Spleen (tissue), 11 donors: ENCODE measurements around the gene ARHGAP19. TPM values are rescaled to one million over a fixed set of nuclear protein-coding genes. Genes with fewer than 3 reads are reported as not detected.
A peak's percentile ranks its signal among the peaks of the same experiment; 100 is the strongest.

Source experiments
- DNase-seq: peaks from one replicate; pipeline ENCODE4 v3.0.0-alpha.2; 2020
- H3K27ac ChIP-seq, 8 donors: fragments of 200-600 bp; sonication (generic) in 7 of 8; 1 replicate in 4 of 8; 2 replicates in 4 of 8; pipeline versions ENCODE4 v1.5.0 to v1.8.0; 2016 to 2021; ENCODE audit warnings: inconsistent platforms in 4 of 8, mild to moderate bottlenecking in 4 of 8, moderate library complexity in 1 of 8
- H3K27me3 ChIP-seq, 7 donors: fragments of 200-600 bp; sonication (generic) in 6 of 7; replicated peaks in 1 of 7; 1 replicate in 4 of 7; 2 replicates in 3 of 7; pipeline versions ENCODE4 v1.5.0 to v1.8.0; 2016 to 2021; ENCODE audit warnings: inconsistent platforms in 3 of 7, mild to moderate bottlenecking in 1 of 7
- H3K36me3 ChIP-seq, 6 donors: fragments of 200-600 bp; sonication (generic) in 5 of 6; 1 replicate in 4 of 6; 2 replicates in 2 of 6; pipeline versions ENCODE4 v1.5.0 to v1.8.0; 2016 to 2021; ENCODE audit warnings: inconsistent platforms in 2 of 6
- H3K4me1 ChIP-seq, 6 donors: fragments of 200-600 bp; sonication (generic) in 5 of 6; 1 replicate in 3 of 6; 2 replicates in 3 of 6; pipeline versions ENCODE4 v1.5.0 to v1.8.0; 2016 to 2021; ENCODE audit warnings: inconsistent platforms in 3 of 6
- H3K4me3 ChIP-seq, 8 donors: fragments of 200-600 bp; sonication (generic) in 7 of 8; 1 replicate in 4 of 8; 2 replicates in 4 of 8; pipeline versions ENCODE4 v1.5.0 to v1.8.0; 2016 to 2021; ENCODE audit warnings: inconsistent platforms in 4 of 8, mild to moderate bottlenecking in 4 of 8, moderate library complexity in 2 of 8
- H3K9me3 ChIP-seq, 8 donors: fragments of 200-600 bp; sonication (generic) in 7 of 8; 1 replicate in 4 of 8; 2 replicates in 4 of 8; pipeline versions ENCODE4 v1.5.0 to v1.8.0; 2016 to 2021; ENCODE audit warnings: inconsistent platforms in 4 of 8
- POLR2A ChIP-seq, 3 donors: fragments of 450-650 bp; IDR thresholded peaks; one replicate each; pipeline ENCODE4 v1.5.1; 2017; ENCODE audit warnings: antibody characterized with exemption in 3 of 3, mild to moderate bottlenecking in 1 of 3
- POLR2AphosphoS5 ChIP-seq, 3 donors: sonication (generic); formaldehyde crosslinking; IDR thresholded peaks; one replicate each; pipeline ENCODE4 v1.5.1; 2017; ENCODE audit warnings: antibody characterized with exemption in 3 of 3
- WGBS, 5 donors: extraction: QIAGEN DNeasy Blood & Tissue Kit in 3 of 5; methylation state at CpG; one replicate each; pipeline versions ENCODE4 v1.1.5 to v1.1.7; 2013 to 2018; 5-methylcytosine and 5-hydroxymethylcytosine counted together
- intact Hi-C: fragments of 100-400 bp; cut with DNase I; formaldehyde crosslinking; loops from one replicate; pipeline ENCODE4 v1.15.0; 2023; ENCODE audit warnings: low total_unique reads
- polyA plus RNA-seq, 3 donors: library from polyadenylated mRNA; stranded (reverse); fragments of 200-250 nt; gene quantifications; one replicate each; pipeline ENCODE4 v1.2.1, GENCODE V29; 2013
- total RNA-seq, 7 donors: library from RNA; depleted of rRNA in 3 of 7; stranded (reverse); fragments of >200 nt in 3 of 7; fragmentation: NEBNext Ultra II Directional in 4 of 7; extraction: Animal tissue kit (Norgen Biotek cat#: 25700) in 4 of 7; gene quantifications; one replicate each; pipeline versions ENCODE4 v1.1.0 to v1.2.1, GENCODE V29; 2016 to 2021
- TF ChIP-seq, protein P1 (sequence below), 11 experiments: fragments of 200-600 bp in 7 of 11; fragments of 450-650 bp in 4 of 11; sonication (generic) in 4 of 11; IDR thresholded peaks in 8 of 11; conservative IDR thresholded peaks in 3 of 11; 1 replicate in 7 of 11; 2 replicates in 4 of 11; pipeline versions ENCODE4 v1.4.0 to v1.8.0; 2016 to 2021; ENCODE audit warnings: antibody characterized with exemption in 11 of 11, inconsistent platforms in 4 of 11, mild to moderate bottlenecking in 1 of 11
- donor health status: healthy with polysubstance abuse.
- donor health status: DM: no; HTN: no; CAD: no; lungs with moderate emphysema.
- donor health status: DM: no; HTN: no; CAD: no.
- donor health status: Bipolar disorder and iron deficiency.
- donor health status: healthy.
- donor health status: DM: no; HTN: no; CAD: no.
- donor health status: DM: yes; HTN: yes; CAD: no.

ARHGAP19 gene
- total and polyA plus RNA-seq, 10 donors = 3.1 to 35.3 (median 25.1) TPM

DNA sequence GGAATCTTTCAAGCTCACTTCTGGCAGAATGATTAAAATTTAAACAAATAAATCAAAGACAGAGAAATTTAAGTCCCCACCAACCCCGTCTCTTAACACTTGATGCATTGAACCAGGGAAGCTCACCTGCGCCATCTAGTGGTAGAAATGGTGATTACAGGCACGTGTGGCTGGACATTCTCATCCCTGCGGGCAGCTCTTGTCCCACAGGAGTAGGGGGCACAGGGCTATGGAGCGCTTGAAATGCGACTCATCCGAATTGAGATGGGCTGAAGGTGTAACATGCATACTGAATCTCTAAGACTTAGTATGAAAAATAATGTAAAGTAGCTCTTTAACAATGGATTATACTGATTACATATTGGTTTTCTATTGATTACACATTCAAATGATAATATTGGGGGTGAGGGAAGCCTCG lies 81.9 kb downstream of the ARHGAP19 start:
- H3K9me3 ChIP-seq = no peaks in the 10 kb centered on the region
- intact Hi-C loops = loop anchor here (2.0 kb wide), 1 partner anchor 138 kb away; no protein-coding TSS in a partner anchor
- TF ChIP-seq, protein P1, sequence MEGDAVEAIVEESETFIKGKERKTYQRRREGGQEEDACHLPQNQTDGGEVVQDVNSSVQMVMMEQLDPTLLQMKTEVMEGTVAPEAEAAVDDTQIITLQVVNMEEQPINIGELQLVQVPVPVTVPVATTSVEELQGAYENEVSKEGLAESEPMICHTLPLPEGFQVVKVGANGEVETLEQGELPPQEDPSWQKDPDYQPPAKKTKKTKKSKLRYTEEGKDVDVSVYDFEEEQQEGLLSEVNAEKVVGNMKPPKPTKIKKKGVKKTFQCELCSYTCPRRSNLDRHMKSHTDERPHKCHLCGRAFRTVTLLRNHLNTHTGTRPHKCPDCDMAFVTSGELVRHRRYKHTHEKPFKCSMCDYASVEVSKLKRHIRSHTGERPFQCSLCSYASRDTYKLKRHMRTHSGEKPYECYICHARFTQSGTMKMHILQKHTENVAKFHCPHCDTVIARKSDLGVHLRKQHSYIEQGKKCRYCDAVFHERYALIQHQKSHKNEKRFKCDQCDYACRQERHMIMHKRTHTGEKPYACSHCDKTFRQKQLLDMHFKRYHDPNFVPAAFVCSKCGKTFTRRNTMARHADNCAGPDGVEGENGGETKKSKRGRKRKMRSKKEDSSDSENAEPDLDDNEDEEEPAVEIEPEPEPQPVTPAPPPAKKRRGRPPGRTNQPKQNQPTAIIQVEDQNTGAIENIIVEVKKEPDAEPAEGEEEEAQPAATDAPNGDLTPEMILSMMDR (IDR thresholded peaks at IDR 0.05 in 8 of 11, conservative IDR thresholded peaks at IDR 0.05 in 3 of 11) = peak; percentile 84 to 96 (median 94)
- no peak for TF ChIP-seq POLR2A (IDR thresholded peaks at IDR 0.05)
- 12 to 18% (median 14%) methylated on average over 8 of the region's 8 CpGs for WGBS, 5 donors
- no peaks in the 10 kb centered on the region for H3K4me1 ChIP-seq
- no peak overlapping the region for H3K4me3 ChIP-seq
- peaks cover 0 to 7% (median 0%) of the 10 kb centered on the region in 7 donors for H3K27me3 ChIP-seq
- no peak overlapping the region for H3K27ac ChIP-seq
- DNase-seq = peak; percentile 80
- H3K36me3 ChIP-seq = no peaks in the 10 kb centered on the region

DNA sequence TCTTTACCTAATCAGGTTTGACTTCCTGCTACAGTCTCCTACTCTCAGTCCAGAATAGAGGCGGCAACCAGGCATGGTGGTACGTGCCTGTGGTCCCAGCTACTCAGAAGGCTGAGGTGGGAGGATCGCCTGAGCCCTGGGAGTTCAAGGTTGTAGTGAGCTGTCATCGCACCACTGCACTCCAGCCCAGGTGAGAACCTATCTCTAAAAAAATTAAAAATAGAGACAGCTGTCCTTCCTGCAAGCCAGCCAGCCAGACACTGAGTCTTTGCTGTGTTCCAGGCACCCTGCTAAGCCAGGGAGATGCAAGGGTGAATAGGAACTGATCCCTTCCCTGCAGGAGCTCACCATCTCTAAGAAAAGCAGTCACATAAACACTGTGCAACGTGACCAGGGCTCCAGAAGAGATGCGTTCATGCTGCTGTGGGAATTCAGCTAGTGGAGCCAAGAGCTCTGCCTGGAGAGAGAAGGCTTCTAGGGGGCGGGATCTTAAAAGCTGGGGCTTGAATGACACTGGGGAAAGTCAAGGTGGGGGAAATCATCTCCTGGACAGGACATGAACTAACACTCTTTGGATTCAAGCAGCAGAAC lies 84.6 kb downstream of the ARHGAP19 start:
- peaks cover 0 to 7% (median 0%) of the 10 kb centered on the region in 7 donors for H3K27me3 ChIP-seq
- DNase-seq = no peak
- H3K4me1 ChIP-seq = no peaks in the 10 kb centered on the region
- intact Hi-C loops = no loop called here
- H3K4me3 ChIP-seq = no peak overlapping the region
- WGBS, 5 donors = 57 to 71% (median 68%) methylated on average over 7 of the region's 7 CpGs
- H3K36me3 ChIP-seq = no peaks in the 10 kb centered on the region
- no peak overlapping the region for H3K27ac ChIP-seq
- TF ChIP-seq POLR2AphosphoS5 (IDR thresholded peaks at IDR 0.05) (no peak), POLR2A (IDR thresholded peaks at IDR 0.05) (no peak)
- TF ChIP-seq, protein P1 (IDR thresholded peaks at IDR 0.05 in 8 of 11, conservative IDR thresholded peaks at IDR 0.05 in 3 of 11) = no peak
- no peaks in the 10 kb centered on the region for H3K9me3 ChIP-seq

DNA sequence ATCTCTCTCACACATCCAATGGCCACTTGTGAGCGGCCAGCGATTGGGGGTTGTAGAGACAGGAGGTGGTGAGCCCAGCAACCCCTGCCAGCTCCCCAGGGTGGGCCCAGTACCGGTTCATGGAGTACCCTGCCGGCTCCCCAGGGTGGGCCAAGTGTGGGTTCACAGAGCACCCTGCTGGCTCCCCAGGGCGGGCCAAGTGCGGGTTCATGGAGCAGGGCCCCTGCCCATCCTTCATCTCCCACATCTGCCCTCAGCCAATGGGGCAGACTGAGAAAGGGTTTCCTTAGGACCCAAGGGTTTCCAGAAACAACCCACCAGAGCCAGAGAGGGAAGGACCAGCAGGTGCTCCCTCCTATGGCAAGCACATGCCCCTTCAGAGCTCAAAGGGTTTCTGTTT lies 85.3 kb downstream of the ARHGAP19 start:
- H3K27ac ChIP-seq = no peak overlapping the region
- WGBS, 5 donors = 86 to 100% (median 93%) methylated on average over 1 to 6 of the region's 6 CpGs
- H3K9me3 ChIP-seq = no peaks in the 10 kb centered on the region
- H3K36me3 ChIP-seq = no peaks in the 10 kb centered on the region
- DNase-seq = no peak
- intact Hi-C loops = no loop called here
- no peak overlapping the region for H3K4me3 ChIP-seq
- no peaks in the 10 kb centered on the region for H3K4me1 ChIP-seq
- peaks cover 0 to 7% (median 0%) of the 10 kb centered on the region in 7 donors for H3K27me3 ChIP-seq
- TF ChIP-seq POLR2AphosphoS5 (IDR thresholded peaks at IDR 0.05) (no peak), POLR2A (IDR thresholded peaks at IDR 0.05) (no peak)
- TF ChIP-seq, protein P1 (IDR thresholded peaks at IDR 0.05 in 8 of 11, conservative IDR thresholded peaks at IDR 0.05 in 3 of 11) = no peak

DNA sequence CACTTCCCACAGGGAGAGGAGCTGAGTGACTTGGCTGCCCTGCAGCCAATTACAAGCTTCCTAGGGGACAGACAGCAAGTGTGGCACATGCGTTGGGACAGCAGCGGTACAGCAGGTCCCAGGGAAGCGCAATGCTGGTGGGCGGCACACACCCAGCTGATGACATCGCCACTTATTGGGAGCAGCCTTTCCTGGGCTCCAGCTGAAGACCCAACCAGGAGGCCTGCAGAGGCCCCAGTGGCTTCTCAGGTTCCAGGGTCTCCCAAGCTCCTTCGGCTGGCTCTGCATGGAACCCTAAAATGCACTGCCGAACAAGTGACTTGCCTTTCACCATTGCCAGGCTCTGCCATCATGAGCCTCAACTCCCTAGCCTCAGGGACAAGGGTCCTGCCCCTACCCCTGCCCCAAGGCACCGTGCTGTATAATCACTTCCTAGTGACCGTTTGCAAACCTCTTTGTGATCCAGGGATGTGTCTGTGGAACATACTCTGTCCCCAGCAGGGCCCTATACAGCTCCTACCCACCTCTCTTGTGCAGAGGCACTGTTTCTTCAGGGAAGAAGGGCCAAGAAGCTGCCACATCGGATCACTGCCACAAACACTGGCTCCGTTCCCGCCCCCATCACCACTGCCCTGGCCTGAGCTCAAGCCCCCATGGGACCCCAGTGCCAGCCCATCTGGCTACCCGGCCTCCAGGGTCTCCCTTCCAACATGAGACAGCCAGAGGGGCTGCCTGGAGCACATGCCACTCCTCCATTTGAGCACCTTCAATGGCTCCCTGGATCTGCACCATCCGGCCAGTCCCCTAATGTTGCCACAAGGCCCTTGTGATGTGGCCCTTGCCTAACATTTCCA lies 87.4 kb downstream of the ARHGAP19 start:
- no peaks in the 10 kb centered on the region for H3K36me3 ChIP-seq
- H3K9me3 ChIP-seq = no peaks in the 10 kb centered on the region
- H3K27me3 ChIP-seq = peaks cover 0 to 9% (median 0%) of the 10 kb centered on the region in 7 donors
- 87 to 96% (median 91%) methylated on average over 13 to 14 of the region's 14 CpGs for WGBS, 5 donors
- H3K27ac ChIP-seq = no peak overlapping the region
- H3K4me1 ChIP-seq = peaks cover 0 to 16% (median 7%) of the 10 kb centered on the region in 6 donors
- no peak overlapping the region for H3K4me3 ChIP-seq
- intact Hi-C loops = no loop called here
- no peak for DNase-seq
- TF ChIP-seq POLR2A (IDR thresholded peaks at IDR 0.05) (no peak), POLR2AphosphoS5 (IDR thresholded peaks at IDR 0.05) (no peak)
- TF ChIP-seq, protein P1 (IDR thresholded peaks at IDR 0.05 in 8 of 11, conservative IDR thresholded peaks at IDR 0.05 in 3 of 11) = no peak
